ENCODE data around the gene LYSET.
A peak's percentile ranks its signal among the peaks of the same experiment; 100 is the strongest.

DNA sequence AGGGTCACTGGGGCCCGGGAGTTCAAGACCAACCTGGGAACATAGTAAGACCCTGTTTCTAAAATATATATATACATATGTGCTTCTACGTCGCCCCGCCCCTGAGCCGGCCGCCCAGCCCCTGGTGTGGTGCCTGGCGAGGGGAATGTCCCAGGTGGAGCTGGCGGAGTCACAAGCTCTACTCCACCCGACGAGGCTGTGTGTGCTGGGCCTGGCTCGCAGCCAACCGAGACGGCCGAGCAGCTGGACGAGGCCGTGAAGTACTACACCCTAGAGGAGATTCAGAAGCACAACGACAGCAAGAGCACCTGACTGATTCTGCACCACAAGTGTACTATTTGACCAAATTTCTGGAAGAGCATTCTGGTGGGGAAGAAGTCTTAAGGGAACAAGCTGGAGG, 47.3 kb upstream of the LYSET start:
- TF ChIP-seq, protein P1, sequence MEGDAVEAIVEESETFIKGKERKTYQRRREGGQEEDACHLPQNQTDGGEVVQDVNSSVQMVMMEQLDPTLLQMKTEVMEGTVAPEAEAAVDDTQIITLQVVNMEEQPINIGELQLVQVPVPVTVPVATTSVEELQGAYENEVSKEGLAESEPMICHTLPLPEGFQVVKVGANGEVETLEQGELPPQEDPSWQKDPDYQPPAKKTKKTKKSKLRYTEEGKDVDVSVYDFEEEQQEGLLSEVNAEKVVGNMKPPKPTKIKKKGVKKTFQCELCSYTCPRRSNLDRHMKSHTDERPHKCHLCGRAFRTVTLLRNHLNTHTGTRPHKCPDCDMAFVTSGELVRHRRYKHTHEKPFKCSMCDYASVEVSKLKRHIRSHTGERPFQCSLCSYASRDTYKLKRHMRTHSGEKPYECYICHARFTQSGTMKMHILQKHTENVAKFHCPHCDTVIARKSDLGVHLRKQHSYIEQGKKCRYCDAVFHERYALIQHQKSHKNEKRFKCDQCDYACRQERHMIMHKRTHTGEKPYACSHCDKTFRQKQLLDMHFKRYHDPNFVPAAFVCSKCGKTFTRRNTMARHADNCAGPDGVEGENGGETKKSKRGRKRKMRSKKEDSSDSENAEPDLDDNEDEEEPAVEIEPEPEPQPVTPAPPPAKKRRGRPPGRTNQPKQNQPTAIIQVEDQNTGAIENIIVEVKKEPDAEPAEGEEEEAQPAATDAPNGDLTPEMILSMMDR (IDR thresholded peaks at IDR 0.05; ENCODE audit: low read length) = 0 out of 2 replicates have a peak, but pooled peaks have one; percentile 19
- no peak for TF ChIP-seq EZH2 (IDR thresholded peaks at IDR 0.05; ENCODE audit: borderline replicate concordance, low read length)
